Cardiac muscle cell (in vitro differentiated cells and primary cell): ENCODE results near the gene SCPEP1. TPM values are rescaled to one million over a fixed set of nuclear protein-coding genes. Genes with fewer than 3 reads are reported as not detected.

Experiments used
- DNase-seq, 2 donors: peaks; one replicate each; pipeline versions ENCODE4 v3.0.0 to v3.0.0-alpha.2; 2010 to 2017; ENCODE audit warnings: low read depth in 1 of 2, low spot score in 1 of 2
- H3K27ac ChIP-seq: fragments of 200-600 bp; sonication (generic); 2 replicates; pipeline ENCODE4 v1.5.1; 2016
- H3K27me3 ChIP-seq: fragments of 200-600 bp; sonication (generic); 2 replicates; pipeline ENCODE4 v1.6.0; 2016; ENCODE audit warnings: control low read depth
- H3K36me3 ChIP-seq: fragments of 200-600 bp; sonication (generic); 2 replicates; pipeline ENCODE4 v1.5.1; 2016; ENCODE audit warnings: control low read depth
- H3K4me1 ChIP-seq: fragments of 200-600 bp; sonication (generic); 2 replicates; pipeline ENCODE4 v1.8.1; 2017; ENCODE audit warnings: low read depth, mild to moderate bottlenecking, mixed run types
- H3K4me3 ChIP-seq: fragments of 200-600 bp; sonication (generic); 2 replicates; pipeline ENCODE4 v1.5.1; 2016; ENCODE audit warnings: mild to moderate bottlenecking
- H3K9me3 ChIP-seq: fragments of 200-600 bp; sonication (generic); 2 replicates; pipeline ENCODE4 v1.5.1; 2017; ENCODE audit warnings: low read depth, mild to moderate bottlenecking, control low read depth
- CTCF ChIP-seq: IDR thresholded peaks from 2 replicates; pipeline ENCODE4 v1.5.1; 2012; ENCODE audit warnings: low read depth, mild to moderate bottlenecking, low read length
- polyA plus RNA-seq: library from polyadenylated mRNA; unstranded; fragments of >200 nt; fragmentation: Nextera tagmentation; extraction: Ambion mirVana; gene quantifications from 2 replicates; pipeline ENCODE4 v1.2.1, GENCODE V29; 2016
- total RNA-seq: library from RNA; depleted of rRNA; stranded (reverse); fragments of >200 nt; gene quantifications from 2 replicates; pipeline ENCODE4 v1.2.3, GENCODE V29; 2016

The SCPEP1 gene
- total and polyA plus RNA-seq, 2 experiments from 2014 or later = 25.9 to 40.2 TPM

- Histone ChIP-seq H3K27me3 (no peaks in the 10 kb centered on the region), H3K4me1 (peaks cover 6% of the 10 kb centered on the region), H3K4me3 (no peak overlapping the region), H3K36me3 (no peaks in the 10 kb centered on the region), H3K27ac (no peak overlapping the region), H3K9me3 (no peaks in the 10 kb centered on the region)
- no peak for DNase-seq
- no peak for TF ChIP-seq CTCF
Measured at GRCh38 chr17:57016764-57017116, 38.8 kb downstream of the SCPEP1 start.

- H3K4me1 ChIP-seq = peaks cover 6% of the 10 kb centered on the region
- no peak for DNase-seq
- no peak overlapping the region for H3K4me3 ChIP-seq
- no peaks in the 10 kb centered on the region for H3K27me3 ChIP-seq
- no peaks in the 10 kb centered on the region for H3K36me3 ChIP-seq
- no peak overlapping the region for H3K27ac ChIP-seq
- TF ChIP-seq CTCF = no peak
- no peaks in the 10 kb centered on the region for H3K9me3 ChIP-seq
Measured at GRCh38 chr17:57017625-57018024, 39.7 kb downstream of the SCPEP1 start.

- DNase-seq = no peak
- Histone ChIP-seq H3K9me3 (no peaks in the 10 kb centered on the region), H3K27ac (no peak overlapping the region), H3K36me3 (no peaks in the 10 kb centered on the region), H3K27me3 (no peaks in the 10 kb centered on the region), H3K4me1 (peaks cover 6% of the 10 kb centered on the region), H3K4me3 (no peak overlapping the region)
- TF ChIP-seq CTCF = no peak
Measured at GRCh38 chr17:57020208-57020607, 42.3 kb downstream of the SCPEP1 start.

DNA sequence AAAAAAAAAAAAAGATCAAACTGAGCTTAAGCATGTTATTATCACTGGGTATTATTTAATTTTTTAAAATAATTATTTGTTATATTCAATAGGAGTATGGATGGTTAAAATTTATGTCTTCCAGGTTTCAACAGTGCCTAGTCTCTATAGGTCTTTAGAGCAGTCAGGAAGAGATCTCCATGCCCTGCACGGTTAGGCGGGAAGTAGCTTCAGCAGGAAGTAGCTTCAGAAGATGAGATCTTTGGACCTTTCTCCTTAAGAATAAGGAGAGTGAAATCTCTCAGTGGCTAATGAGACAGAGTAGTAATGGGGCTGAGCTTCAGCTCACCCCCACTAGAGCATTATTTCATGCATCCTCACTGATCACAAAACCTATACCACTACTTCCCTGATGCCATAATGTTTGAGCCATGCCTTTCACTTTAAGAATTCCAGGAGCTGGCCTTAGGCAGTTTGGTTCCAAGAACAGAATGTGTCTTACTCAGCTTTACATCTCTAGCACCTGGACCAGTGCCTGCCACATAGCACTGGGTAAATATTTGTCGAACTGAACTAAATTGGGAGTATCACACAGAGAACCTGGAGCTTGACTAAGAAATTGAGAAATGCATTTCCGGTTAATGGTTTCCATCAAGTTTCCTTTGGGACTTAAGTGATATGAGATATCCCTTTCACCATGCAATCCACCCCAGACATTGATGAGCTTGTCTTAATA, 43.5 kb downstream of the SCPEP1 start:
- no peak for TF ChIP-seq CTCF
- no peak for DNase-seq
- Histone ChIP-seq H3K27ac (no peak overlapping the region), H3K4me1 (peaks cover 6% of the 10 kb centered on the region), H3K9me3 (no peaks in the 10 kb centered on the region), H3K27me3 (no peaks in the 10 kb centered on the region), H3K4me3 (no peak overlapping the region), H3K36me3 (no peaks in the 10 kb centered on the region)

DNA sequence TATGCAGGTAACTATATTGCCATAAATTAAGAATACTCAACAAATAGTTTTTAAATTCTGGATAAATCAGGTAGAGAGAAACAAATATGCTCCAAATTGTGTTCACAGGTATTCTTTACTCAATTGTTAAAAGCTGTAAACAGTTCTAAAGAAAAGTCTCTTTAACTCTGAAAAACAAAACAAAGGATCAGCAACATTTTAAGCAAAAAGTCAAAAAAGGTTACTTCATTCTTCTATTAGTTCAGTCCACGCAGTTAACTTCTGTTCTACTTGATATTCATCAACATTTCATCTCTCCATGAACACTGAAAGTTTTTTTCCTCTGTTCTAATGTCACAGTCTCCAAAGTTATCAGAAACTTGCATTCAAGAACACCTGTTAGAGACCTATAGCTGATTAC, 47.9 kb downstream of the SCPEP1 start:
- DNase-seq = no peak
- Histone ChIP-seq H3K4me3 (no peak overlapping the region), H3K27me3 (no peaks in the 10 kb centered on the region), H3K4me1 (no peaks in the 10 kb centered on the region), H3K36me3 (no peaks in the 10 kb centered on the region), H3K9me3 (no peaks in the 10 kb centered on the region), H3K27ac (no peak overlapping the region)
- TF ChIP-seq CTCF = no peak
